ENCODE results near the gene TM4SF18. TPM values are rescaled to one million over a fixed set of nuclear protein-coding genes. Genes with fewer than 3 reads are reported as not detected.
A peak's percentile ranks its signal among the peaks of the same experiment; 100 is the strongest.
"Not testable (repeated sequence)": the region's sequence is repeated elsewhere in the genome, so short reads cannot be mapped to it uniquely, and the experiment has no call there.

Gene TM4SF18
- polyA plus RNA-seq (ENCODE audit: insufficient read length in 3 of 3), result 10 to 100 TPM; 30.8 to 33.1 (median 31.3) TPM

- DNase-seq (ENCODE audit: low read depth in 3 of 3, low spot score in 2 of 3), result no peak
These were observed at the start of gene TM4SF18 for GRCh38 chr3:149333176-149333859. Gene TM4SF18 (minus strand): TSS chr3:149333636. CDS start chr3:149333382, 254 bp downstream.

GRCh38 chr3:149382518-149382917 is 49.1 kb upstream of the TM4SF18 start:
- no peak for DNase-seq (ENCODE audit: low read depth in 3 of 3, low spot score in 2 of 3)

GRCh38 chr3:149382101-149382467 is 48.6 kb upstream of the TM4SF18 start:
- no peak for DNase-seq (ENCODE audit: low read depth in 3 of 3, low spot score in 2 of 3)

GRCh38 chr3:149381173-149382100 is 48.0 kb upstream of the TM4SF18 start:
- no peak for DNase-seq (ENCODE audit: low read depth in 3 of 3, low spot score in 2 of 3)

- not testable (repeated sequence) for DNase-seq (ENCODE audit: low read depth in 3 of 3, low spot score in 2 of 3)
These were observed 46.8 kb upstream of the TM4SF18 start for GRCh38 chr3:149380220-149380619.

- no peak for DNase-seq (ENCODE audit: low read depth in 3 of 3, low spot score in 2 of 3)
These were observed 45.3 kb upstream of the TM4SF18 start for GRCh38 chr3:149378478-149379309.

- no peak for DNase-seq (ENCODE audit: low read depth in 3 of 3, low spot score in 2 of 3)
These were observed 44.2 kb upstream of the TM4SF18 start, which contains the start of gene TM4SF1 for GRCh38 chr3:149377408-149378364. Gene TM4SF1 (minus strand): TSS chr3:149377649. CDS start chr3:149377547, 102 bp downstream.

GRCh38 chr3:149376718-149377407 is 43.4 kb upstream of the TM4SF18 start:
- peak in 1 of 3 donors; percentile 33 for DNase-seq (ENCODE audit: low read depth in 3 of 3, low spot score in 2 of 3)

GRCh38 chr3:149375501-149376196 is 42.2 kb upstream of the TM4SF18 start:
- no peak for DNase-seq (ENCODE audit: low read depth in 3 of 3, low spot score in 2 of 3)

GRCh38 chr3:149374793-149375500 is 41.5 kb upstream of the TM4SF18 start:
- no peak for DNase-seq (ENCODE audit: low read depth in 3 of 3, low spot score in 2 of 3)

GRCh38 chr3:149374391-149374790 is 41.0 kb upstream of the TM4SF18 start:
- DNase-seq (ENCODE audit: low read depth in 3 of 3, low spot score in 2 of 3), result no peak

GRCh38 chr3:149373235-149374125 is 40.0 kb upstream of the TM4SF18 start:
- no peak for DNase-seq (ENCODE audit: low read depth in 3 of 3, low spot score in 2 of 3)

- DNase-seq (ENCODE audit: low read depth in 3 of 3, low spot score in 2 of 3), result no peak
These were observed 38.3 kb upstream of the TM4SF18 start for GRCh38 chr3:149371723-149372114.

GRCh38 chr3:149371001-149371722 is 37.7 kb upstream of the TM4SF18 start:
- no peak for DNase-seq (ENCODE audit: low read depth in 3 of 3, low spot score in 2 of 3)

- DNase-seq (ENCODE audit: low read depth in 3 of 3, low spot score in 2 of 3), result no peak
These were observed 36.8 kb upstream of the TM4SF18 start for GRCh38 chr3:149369991-149370866.

All from right renal cortex interstitium (tissue), 3 donors.